Heart left ventricle (tissue), 13 donors: Measurements from ENCODE around the gene LCN2.

Experiments used
- CTCF ChIP-seq, 12 donors: fragments of 200-600 bp; sonication (generic) in 4 of 12; IDR thresholded peaks; one replicate each; pipeline versions ENCODE4 v1.5.0 to v1.8.0; 2018 to 2022; ENCODE audit warnings: antibody characterized with exemption in 12 of 12, mild to moderate bottlenecking in 5 of 12
- POLR2A ChIP-seq, 2 donors: fragments of 450-650 bp; IDR thresholded peaks; one replicate each; pipeline ENCODE4 v1.6.1; 2017; ENCODE audit warnings: antibody characterized with exemption in 2 of 2, mild to moderate bottlenecking in 2 of 2, moderate library complexity in 2 of 2
- donor health status: ischemic (EF 13 %, LVEDD 7.1; RV severe dilation, severe dysfunction).
- donor health status: DM: no; HTN: yes; CAD: no.
- donor health status: DM: no; HTN: no; CAD: no.
- donor health status: ischemic (EF 25% LVEDD 6.9; RV normal size, moderate dysfunction).
- donor health status: ischemic (EF 25% LVEDD 5.7; RV mildly dilated, moderate dysfunction).
- donor health status: ischemic (EF 35%, LVEDD 5.7; RV mildly dilated, moderate dysfunction).
- donor health status: nonischemic (EF 11% LVEDD 7.7; RV severe dilation, severe dysfunction).
- donor health status: DM: yes; HTN: yes; CAD: no.
- donor health status: PGD.
- donor health status: ischemic (EF 29% LVEDD 5.4; RV normal size, mild dysfunction).
- donor health status: nonischemic (EF 23%, LVEDD 6.1; RV moderate dilation, normal function).

GRCh38 chr9:128162215-128163026, 13.2 kb downstream of the LCN2 start:
- TF ChIP-seq CTCF (IDR thresholded peaks at IDR 0.05) (no peak), POLR2A (IDR thresholded peaks at IDR 0.05) (no peak)
